DOHH2 (cell line): ENCODE results near the gene SOWAHA.

Experiments used
- CTCF ChIP-seq: fragments of 200-600 bp; sonication (generic); IDR thresholded peaks from one replicate; pipeline ENCODE4 v1.5.1; 2014; ENCODE audit warnings: antibody characterized with exemption, mild to moderate bottlenecking, low read depth, low read length; ENCODE audit not compliant: poor library complexity, severe bottlenecking
- EZH2phosphoT487 ChIP-seq: fragments of 200-600 bp; sonication (generic); IDR thresholded peaks from 2 replicates; pipeline ENCODE4 v1.6.1; 2017; ENCODE audit warnings: borderline replicate concordance, mild to moderate bottlenecking, antibody characterized with exemption, low read length, moderate library complexity, mixed read lengths

DNA sequence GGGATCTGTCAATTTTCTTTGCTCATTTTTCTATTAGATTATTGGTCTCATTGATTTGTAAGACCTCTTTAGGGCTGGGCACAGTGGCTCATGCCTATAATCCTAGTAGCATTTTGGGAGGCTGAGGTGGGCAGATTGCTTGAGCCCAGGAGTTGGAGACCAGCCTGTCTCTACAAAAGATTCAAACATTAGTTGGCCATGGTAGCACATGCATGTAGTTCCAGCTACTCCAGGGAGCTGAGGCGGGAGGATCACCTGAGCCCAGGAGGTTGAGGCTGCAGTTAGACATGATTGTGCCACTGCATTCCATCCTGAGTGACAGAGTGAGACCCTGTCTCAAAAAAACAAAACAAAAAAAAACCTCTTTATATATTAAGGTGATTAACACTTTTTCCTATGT, 23.8 kb downstream of the SOWAHA start:
- TF ChIP-seq CTCF (no peak), EZH2phosphoT487 (no peak)
